DMS153 (cell line): ENCODE measurements around the gene UGT3A1.

Experiments
- DNase-seq: peaks from one replicate; lab custom pipeline; 2025; lab: John Stamatoyannopoulos, UW

The UGT3A1 gene

DNA sequence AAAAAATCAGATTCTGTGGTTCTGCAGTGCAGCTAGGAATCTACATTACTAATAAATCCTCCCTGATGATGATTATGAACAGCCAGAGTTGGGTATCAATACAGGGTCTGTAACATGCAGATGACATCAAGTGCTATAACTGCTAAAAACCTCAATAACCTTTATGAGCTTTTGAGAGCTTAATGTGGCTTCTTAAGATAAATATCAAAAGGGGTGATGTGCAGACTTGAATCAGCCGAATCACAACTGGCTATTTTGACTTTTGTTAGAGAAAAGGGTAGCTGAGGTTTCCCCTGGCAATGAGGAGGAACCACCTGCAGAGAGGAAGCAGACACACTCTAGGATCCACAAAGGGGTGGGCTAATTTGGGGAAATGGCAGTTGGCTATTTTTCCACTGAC lies 83.0 kb downstream of the UGT3A1 start:
- no peak for DNase-seq

DNA sequence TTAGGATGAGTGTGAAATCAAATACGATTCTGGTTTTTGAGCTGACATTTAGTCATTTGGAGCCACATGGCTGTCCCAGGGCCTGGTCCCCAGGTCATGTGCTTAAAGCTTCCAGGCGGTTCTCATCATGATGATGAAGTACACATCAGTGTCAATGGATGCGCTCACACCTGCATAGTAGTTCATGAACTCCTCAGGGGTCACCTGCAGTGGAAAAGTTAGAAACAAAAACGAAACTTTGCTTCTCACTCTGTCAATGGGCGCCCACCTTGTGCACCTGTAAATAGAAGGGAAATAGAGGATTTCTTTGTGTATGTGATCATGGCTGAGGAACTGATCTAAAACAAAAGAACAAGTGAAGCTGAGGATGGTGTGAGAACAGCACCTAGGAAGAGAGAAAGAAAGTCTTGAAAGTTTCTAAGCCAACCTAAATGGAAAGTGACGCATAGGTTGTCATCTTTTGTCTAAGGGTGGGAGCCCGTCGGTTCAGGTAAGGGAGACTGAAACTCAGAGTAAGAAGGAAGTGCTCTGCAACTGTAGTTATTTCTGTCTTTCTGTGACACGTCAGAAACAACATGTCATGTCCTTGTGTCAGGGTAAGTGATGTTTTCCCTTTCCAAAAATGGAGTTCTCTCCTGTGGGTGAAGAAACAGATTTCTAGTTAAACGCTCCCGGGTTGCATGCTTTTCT lies 86.6 kb downstream of the UGT3A1 start:
- no peak for DNase-seq

DNA sequence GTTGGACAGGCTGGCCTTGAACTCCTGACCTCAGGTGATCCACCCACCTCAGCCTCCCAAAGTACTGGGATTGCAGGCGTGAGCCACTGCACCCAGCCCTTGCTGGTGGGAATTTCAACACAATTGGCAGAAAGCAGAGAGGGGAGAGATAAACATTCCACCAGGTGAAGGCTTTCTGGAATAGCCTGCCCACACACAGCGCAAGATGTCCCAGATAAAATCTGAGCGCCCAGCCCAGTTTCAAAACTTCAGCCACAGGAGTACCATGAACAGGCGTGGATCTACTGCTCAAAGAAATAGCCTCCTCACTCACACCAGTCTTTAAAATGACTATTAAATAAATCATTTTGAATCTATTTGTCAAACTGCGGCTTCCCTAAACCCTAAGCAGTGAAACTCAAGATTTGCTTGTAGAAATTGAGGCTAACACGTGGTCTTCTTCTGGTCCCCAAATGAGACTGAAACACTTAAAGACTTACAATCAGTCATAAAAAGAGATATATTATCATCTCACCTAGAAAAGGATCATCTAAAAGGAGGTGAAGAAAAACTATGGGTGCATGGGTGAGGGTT lies 87.5 kb downstream of the UGT3A1 start:
- DNase-seq = no peak

DNA sequence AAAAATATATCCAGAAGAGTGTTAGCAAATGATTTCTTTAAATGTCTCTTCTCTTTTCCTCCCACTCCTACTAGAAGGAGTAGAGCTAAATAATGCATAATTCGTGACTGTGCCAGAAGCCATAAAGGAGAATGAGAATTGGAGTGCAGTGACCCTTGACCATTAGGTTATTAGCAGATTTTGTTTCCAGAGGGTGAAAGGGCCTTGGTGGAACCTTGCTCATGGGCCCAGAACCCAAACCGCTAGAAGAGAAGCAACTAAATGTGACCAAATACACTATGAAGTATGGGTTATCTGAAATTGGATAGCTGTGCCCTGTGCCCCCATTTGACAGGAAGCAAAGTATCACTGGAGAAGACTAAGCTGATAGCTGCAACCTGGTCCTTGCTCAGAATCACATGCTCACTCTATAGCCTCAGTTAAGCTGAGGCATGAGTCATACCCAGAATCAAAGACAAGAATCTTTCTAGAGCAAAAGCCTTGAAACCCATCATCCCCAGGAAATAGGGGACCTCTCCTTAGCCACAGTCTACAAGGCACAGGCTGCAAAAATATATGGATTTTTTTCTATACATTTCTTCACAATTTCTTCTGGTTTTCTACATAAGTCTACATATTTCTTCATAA lies 89.0 kb downstream of the UGT3A1 start:
- DNase-seq = no peak
